Upper lobe of left lung (tissue), 6 donors: ENCODE data around the gene TCF12. TPM values are rescaled to one million over a fixed set of nuclear protein-coding genes. Genes with fewer than 3 reads are reported as not detected.
"Not testable (repeated sequence)": the region's sequence is repeated elsewhere in the genome, so short reads cannot be mapped to it uniquely, and the experiment has no call there.

ENCODE experiments used
- ATAC-seq, 2 donors: fragments of 200-7000 bp; cut with Tn5 transposase; one replicate each; pipeline ENCODE4 v1.9.1; 2022; ENCODE audit warnings: mild to moderate bottlenecking in 2 of 2, moderate library complexity in 2 of 2; ENCODE audit not compliant: low FRiP score in 2 of 2
- DNase-seq, 2 donors: peaks; one replicate each; pipeline ENCODE4 v3.0.0-alpha.2; 2019 to 2020
- H3K27ac ChIP-seq, 4 donors: fragments of 200-600 bp; sonication (generic); one replicate each; pipeline ENCODE4 v1.5.1; 2016 to 2019
- H3K27me3 ChIP-seq, 4 donors: fragments of 200-600 bp; sonication (generic); one replicate each; pipeline ENCODE4 v1.5.1; 2017 to 2019
- H3K36me3 ChIP-seq, 4 donors: fragments of 200-600 bp; sonication (generic); one replicate each; pipeline ENCODE4 v1.5.1; 2016 to 2019
- H3K4me1 ChIP-seq, 4 donors: fragments of 200-600 bp; sonication (generic); one replicate each; pipeline ENCODE4 v1.5.1; 2018 to 2019
- H3K4me3 ChIP-seq, 4 donors: fragments of 200-600 bp; sonication (generic); one replicate each; pipeline ENCODE4 v1.5.1; 2017 to 2019; ENCODE audit warnings: mild to moderate bottlenecking in 2 of 4, moderate library complexity in 1 of 4
- H3K9me3 ChIP-seq, 4 donors: fragments of 200-600 bp; sonication (generic); one replicate each; pipeline ENCODE4 v1.5.1; 2018 to 2019
- EP300 ChIP-seq, 4 donors: sonication (generic); formaldehyde crosslinking; IDR thresholded peaks; one replicate each; pipeline ENCODE4 v1.5.1; 2017; ENCODE audit warnings: antibody characterized with exemption in 4 of 4, control low read depth in 2 of 4
- POLR2A ChIP-seq, 4 donors: fragments of 450-650 bp; IDR thresholded peaks; one replicate each; pipeline ENCODE4 v1.5.1; 2016 to 2017; ENCODE audit warnings: antibody characterized with exemption in 4 of 4, mild to moderate bottlenecking in 2 of 4
- POLR2AphosphoS5 ChIP-seq, 2 donors: sonication (generic); formaldehyde crosslinking; IDR thresholded peaks; one replicate each; pipeline ENCODE4 v1.5.1; 2017; ENCODE audit warnings: antibody characterized with exemption in 2 of 2
- WGBS, 2 donors: methylation state at CpG; one replicate each; pipeline ENCODE4 v1.1.5; 2017 to 2018; 5-methylcytosine and 5-hydroxymethylcytosine counted together
- total RNA-seq, 6 donors: library from RNA; depleted of rRNA in 4 of 6; stranded (reverse); fragments of >200 nt in 4 of 6; gene quantifications; one replicate each; pipeline versions ENCODE4 v1.1.0 to v1.2.1, GENCODE V29; 2016 to 2021
- TF ChIP-seq, protein P1 (sequence below), 6 experiments: fragments of 450-650 bp in 4 of 6; fragments of 200-600 bp in 2 of 6; sonication (generic) in 2 of 6; IDR thresholded peaks; one replicate each; pipeline ENCODE4 v1.5.1; 2016 to 2019; ENCODE audit warnings: antibody characterized with exemption in 6 of 6
- donor health status: DM: no; HTN: no; CAD: no; lungs with moderate emphysema.
- donor health status: DM: no; HTN: yes; CAD: no; lungs with severe emphysema.

The TCF12 gene
- total RNA-seq, 6 donors from 2014 or later = 74.5 to 257 (median 103) TPM

GRCh38 chr15:56953790-56954189, 35.3 kb downstream of the TCF12 start:
- ATAC-seq = no peak
- Histone ChIP-seq H3K9me3 (no peaks in the 10 kb centered on the region), H3K4me3 (no peak overlapping the region), H3K27me3 (no peaks in the 10 kb centered on the region), H3K36me3 (no peaks in the 10 kb centered on the region), H3K4me1 (peaks cover 0 to 5% (median 4%) of the 10 kb centered on the region in 4 donors), H3K27ac (no peak overlapping the region)
- no peak for DNase-seq
- WGBS, 2 donors = 94 to 100% methylated on average over 1 of the region's 1 CpG
- TF ChIP-seq EP300 (IDR thresholded peaks at IDR 0.05) (no peak), POLR2A (IDR thresholded peaks at IDR 0.05) (no peak), POLR2AphosphoS5 (IDR thresholded peaks at IDR 0.05) (no peak)
- TF ChIP-seq, protein P1, sequence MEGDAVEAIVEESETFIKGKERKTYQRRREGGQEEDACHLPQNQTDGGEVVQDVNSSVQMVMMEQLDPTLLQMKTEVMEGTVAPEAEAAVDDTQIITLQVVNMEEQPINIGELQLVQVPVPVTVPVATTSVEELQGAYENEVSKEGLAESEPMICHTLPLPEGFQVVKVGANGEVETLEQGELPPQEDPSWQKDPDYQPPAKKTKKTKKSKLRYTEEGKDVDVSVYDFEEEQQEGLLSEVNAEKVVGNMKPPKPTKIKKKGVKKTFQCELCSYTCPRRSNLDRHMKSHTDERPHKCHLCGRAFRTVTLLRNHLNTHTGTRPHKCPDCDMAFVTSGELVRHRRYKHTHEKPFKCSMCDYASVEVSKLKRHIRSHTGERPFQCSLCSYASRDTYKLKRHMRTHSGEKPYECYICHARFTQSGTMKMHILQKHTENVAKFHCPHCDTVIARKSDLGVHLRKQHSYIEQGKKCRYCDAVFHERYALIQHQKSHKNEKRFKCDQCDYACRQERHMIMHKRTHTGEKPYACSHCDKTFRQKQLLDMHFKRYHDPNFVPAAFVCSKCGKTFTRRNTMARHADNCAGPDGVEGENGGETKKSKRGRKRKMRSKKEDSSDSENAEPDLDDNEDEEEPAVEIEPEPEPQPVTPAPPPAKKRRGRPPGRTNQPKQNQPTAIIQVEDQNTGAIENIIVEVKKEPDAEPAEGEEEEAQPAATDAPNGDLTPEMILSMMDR (IDR thresholded peaks at IDR 0.05) = no peak

GRCh38 chr15:56955011-56955410, 36.6 kb downstream of the TCF12 start:
- not testable (repeated sequence) for H3K9me3 ChIP-seq, DNase-seq, H3K4me1 ChIP-seq, H3K36me3 ChIP-seq, ATAC-seq, H3K4me3 ChIP-seq, H3K27ac ChIP-seq, H3K27me3 ChIP-seq
- WGBS, 2 donors = 94 to 100% methylated on average over 5 of the region's 5 CpGs

GRCh38 chr15:56956538-56956937, 38.1 kb downstream of the TCF12 start:
- no peak for DNase-seq
- no peak for TF ChIP-seq POLR2AphosphoS5 (IDR thresholded peaks at IDR 0.05)
- no peak for TF ChIP-seq EP300 (IDR thresholded peaks at IDR 0.05)
- ATAC-seq = no peak

GRCh38 chr15:56957812-56958406, 39.5 kb downstream of the TCF12 start:
- no peaks in the 10 kb centered on the region for H3K36me3 ChIP-seq
- no peak overlapping the region for H3K4me3 ChIP-seq
- H3K9me3 ChIP-seq = no peaks in the 10 kb centered on the region
- DNase-seq (no peak), ATAC-seq (no peak)
- H3K4me1 ChIP-seq = peaks cover 0 to 9% (median 0%) of the 10 kb centered on the region in 4 donors
- H3K27me3 ChIP-seq = no peaks in the 10 kb centered on the region
- H3K27ac ChIP-seq = no peak overlapping the region
- WGBS, 2 donors = 63 to 74% methylated on average over 5 of the region's 5 CpGs
- TF ChIP-seq POLR2AphosphoS5 (IDR thresholded peaks at IDR 0.05) (no peak), POLR2A (IDR thresholded peaks at IDR 0.05) (no peak), EP300 (IDR thresholded peaks at IDR 0.05) (no peak)
- TF ChIP-seq, protein P1 (IDR thresholded peaks at IDR 0.05) = no peak

More at GRCh38 chr15:56956538-56956937, 38.1 kb downstream of the TCF12 start:
- Histone ChIP-seq H3K27me3 (no peaks in the 10 kb centered on the region), H3K4me3 (no peak overlapping the region), H3K27ac (no peak overlapping the region), H3K36me3 (no peaks in the 10 kb centered on the region), H3K9me3 (no peaks in the 10 kb centered on the region), H3K4me1 (peaks cover 0 to 9% (median 0%) of the 10 kb centered on the region in 4 donors)

GRCh38 chr15:56959318-56959648, 40.8 kb downstream of the TCF12 start:
- H3K27ac ChIP-seq = no peak overlapping the region
- H3K27me3 ChIP-seq = no peaks in the 10 kb centered on the region
- H3K36me3 ChIP-seq = no peaks in the 10 kb centered on the region
- DNase-seq (no peak), ATAC-seq (no peak)
- H3K9me3 ChIP-seq = no peaks in the 10 kb centered on the region
- H3K4me3 ChIP-seq = no peak overlapping the region
- TF ChIP-seq EP300 (IDR thresholded peaks at IDR 0.05) = no peak
- no peak for TF ChIP-seq POLR2AphosphoS5 (IDR thresholded peaks at IDR 0.05)
- TF ChIP-seq, protein P1 (IDR thresholded peaks at IDR 0.05) = no peak
- TF ChIP-seq POLR2A (IDR thresholded peaks at IDR 0.05) = no peak
- H3K4me1 ChIP-seq = peaks cover 7 to 19% (median 10%) of the 10 kb centered on the region in 4 donors

GRCh38 chr15:56960116-56960515, 41.7 kb downstream of the TCF12 start:
- DNase-seq (no peak), ATAC-seq (no peak)
- H3K9me3 ChIP-seq = no peaks in the 10 kb centered on the region
- no peak overlapping the region for H3K27ac ChIP-seq
- no peaks in the 10 kb centered on the region for H3K36me3 ChIP-seq
- peaks cover 11 to 23% (median 15%) of the 10 kb centered on the region in 4 donors for H3K4me1 ChIP-seq
- WGBS, 2 donors = 85 to 92% methylated on average over 2 of the region's 2 CpGs
- no peak overlapping the region for H3K4me3 ChIP-seq
- TF ChIP-seq EP300 (IDR thresholded peaks at IDR 0.05) (no peak), POLR2AphosphoS5 (IDR thresholded peaks at IDR 0.05) (no peak), POLR2A (IDR thresholded peaks at IDR 0.05) (no peak)
- TF ChIP-seq, protein P1 (IDR thresholded peaks at IDR 0.05) = no peak
- H3K27me3 ChIP-seq = no peaks in the 10 kb centered on the region
